ENCODE data around the gene YPEL3.
"Not testable (repeated sequence)": the region's sequence is repeated elsewhere in the genome, so short reads cannot be mapped to it uniquely, and the experiment has no call there.

YPEL3 gene

DNA sequence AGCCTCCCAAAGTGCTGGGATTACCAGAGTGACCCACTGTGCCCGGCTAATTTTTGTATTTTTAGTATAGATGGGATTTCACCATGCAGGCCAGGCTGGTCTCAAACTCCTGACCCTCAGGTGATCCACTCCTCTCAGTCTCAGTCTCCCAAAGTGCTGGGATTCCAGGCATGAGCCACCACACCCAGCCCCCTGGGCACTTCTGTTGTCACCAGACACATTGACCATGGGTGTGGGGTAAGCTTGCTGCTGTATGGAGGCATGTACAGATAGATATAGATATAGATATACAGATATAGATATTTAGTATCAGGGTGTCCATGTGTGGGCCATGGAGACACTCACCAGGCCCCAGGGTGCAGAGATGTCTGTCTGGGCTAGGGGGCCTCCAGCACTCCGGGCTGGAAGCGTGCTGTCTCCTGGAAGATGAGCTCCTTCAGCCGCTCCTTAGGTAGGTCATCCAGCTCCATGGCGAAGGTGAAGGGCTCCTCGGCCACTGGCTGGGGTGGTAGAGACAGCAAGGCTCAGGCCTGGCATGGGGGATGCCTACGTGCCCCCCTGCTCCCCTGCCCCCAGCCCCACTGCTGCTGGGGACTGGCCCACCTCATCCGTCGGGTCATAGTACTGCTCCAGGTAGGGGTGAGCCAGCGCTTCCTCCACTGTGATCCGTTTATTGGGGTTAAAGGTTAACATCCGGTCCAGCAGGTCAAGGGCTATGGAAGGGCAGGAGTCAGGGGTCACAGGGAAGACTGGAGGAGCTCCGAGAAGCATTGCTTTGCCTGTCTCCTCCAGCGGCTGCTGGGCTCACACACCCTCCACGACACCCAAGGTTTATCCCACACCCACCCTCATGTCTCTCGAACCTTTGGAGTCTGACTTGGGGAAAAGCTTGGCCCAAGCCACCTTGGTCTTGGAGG lies 20.5 kb upstream of the YPEL3 start:
- no peaks in the 10 kb centered on the region for H3K27me3 ChIP-seq (ENCODE audit: insufficient read depth, poor library complexity, severe bottlenecking)
- no peak overlapping the region for H3K27ac ChIP-seq (replicated peaks)
- TF ChIP-seq REST (IDR thresholded peaks at IDR 0.05; ENCODE audit: insufficient replicate concordance, low read depth), result no peak
- no peak for TF ChIP-seq POLR2AphosphoS5 (IDR thresholded peaks at IDR 0.05; ENCODE audit: low read depth)
- TF ChIP-seq, protein P1, sequence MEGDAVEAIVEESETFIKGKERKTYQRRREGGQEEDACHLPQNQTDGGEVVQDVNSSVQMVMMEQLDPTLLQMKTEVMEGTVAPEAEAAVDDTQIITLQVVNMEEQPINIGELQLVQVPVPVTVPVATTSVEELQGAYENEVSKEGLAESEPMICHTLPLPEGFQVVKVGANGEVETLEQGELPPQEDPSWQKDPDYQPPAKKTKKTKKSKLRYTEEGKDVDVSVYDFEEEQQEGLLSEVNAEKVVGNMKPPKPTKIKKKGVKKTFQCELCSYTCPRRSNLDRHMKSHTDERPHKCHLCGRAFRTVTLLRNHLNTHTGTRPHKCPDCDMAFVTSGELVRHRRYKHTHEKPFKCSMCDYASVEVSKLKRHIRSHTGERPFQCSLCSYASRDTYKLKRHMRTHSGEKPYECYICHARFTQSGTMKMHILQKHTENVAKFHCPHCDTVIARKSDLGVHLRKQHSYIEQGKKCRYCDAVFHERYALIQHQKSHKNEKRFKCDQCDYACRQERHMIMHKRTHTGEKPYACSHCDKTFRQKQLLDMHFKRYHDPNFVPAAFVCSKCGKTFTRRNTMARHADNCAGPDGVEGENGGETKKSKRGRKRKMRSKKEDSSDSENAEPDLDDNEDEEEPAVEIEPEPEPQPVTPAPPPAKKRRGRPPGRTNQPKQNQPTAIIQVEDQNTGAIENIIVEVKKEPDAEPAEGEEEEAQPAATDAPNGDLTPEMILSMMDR (IDR thresholded peaks at IDR 0.05; ENCODE audit: insufficient read depth, low read length), result no peak
- no peak for TF ChIP-seq SPI1 (IDR thresholded peaks at IDR 0.05; ENCODE audit: borderline replicate concordance, low read depth)
- TF ChIP-seq GABPA (IDR thresholded peaks at IDR 0.05; ENCODE audit: low read depth), result no peak
- H3K4me3 ChIP-seq (replicated peaks; ENCODE audit: insufficient read depth, low read length), result no peak overlapping the region
- DNase-seq (ENCODE audit: low read depth in 1 of 2, low spot score in 1 of 2), result no peak

DNA sequence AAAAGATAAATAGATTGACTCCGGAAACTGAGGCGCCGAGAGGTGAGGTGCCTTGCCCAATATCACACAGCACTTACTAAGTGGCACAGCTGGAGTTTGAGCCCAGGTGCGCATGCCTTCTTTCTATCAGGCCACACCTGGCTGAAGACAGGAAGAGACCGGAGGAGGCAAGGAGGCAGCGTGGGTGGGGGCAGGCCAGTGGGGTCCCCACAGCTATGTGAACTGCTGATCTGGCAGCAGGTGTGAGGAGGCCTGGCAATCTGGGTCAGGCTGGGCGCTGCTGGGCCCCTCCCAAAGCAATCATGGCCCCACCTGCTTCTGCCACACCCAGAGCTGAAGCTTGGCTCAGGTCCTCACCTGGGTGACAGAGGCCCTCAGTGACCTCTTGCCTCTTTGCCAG lies 19.2 kb upstream of the YPEL3 start:
- DNase-seq (ENCODE audit: low read depth in 1 of 2, low spot score in 1 of 2), result no peak
- H3K27ac ChIP-seq (replicated peaks), result no peak overlapping the region
- TF ChIP-seq GABPA (IDR thresholded peaks at IDR 0.05; ENCODE audit: low read depth) (no peak), POLR2AphosphoS5 (IDR thresholded peaks at IDR 0.05; ENCODE audit: low read depth) (no peak), SPI1 (IDR thresholded peaks at IDR 0.05; ENCODE audit: borderline replicate concordance, low read depth) (no peak), REST (IDR thresholded peaks at IDR 0.05; ENCODE audit: insufficient replicate concordance, low read depth) (no peak)
- TF ChIP-seq, protein P1 (IDR thresholded peaks at IDR 0.05; ENCODE audit: insufficient read depth, low read length), result no peak
- H3K4me3 ChIP-seq (replicated peaks; ENCODE audit: insufficient read depth, low read length), result no peak overlapping the region
- H3K27me3 ChIP-seq (ENCODE audit: insufficient read depth, poor library complexity, severe bottlenecking), result no peaks in the 10 kb centered on the region

GRCh38 chr16:30114833-30115232 lies 18.8 kb upstream of the YPEL3 start:
- not testable (repeated sequence) for H3K27me3 ChIP-seq (ENCODE audit: insufficient read depth, poor library complexity, severe bottlenecking); H3K4me3 ChIP-seq (replicated peaks; ENCODE audit: insufficient read depth, low read length); DNase-seq (ENCODE audit: low read depth in 1 of 2, low spot score in 1 of 2); H3K27ac ChIP-seq (replicated peaks)

DNA sequence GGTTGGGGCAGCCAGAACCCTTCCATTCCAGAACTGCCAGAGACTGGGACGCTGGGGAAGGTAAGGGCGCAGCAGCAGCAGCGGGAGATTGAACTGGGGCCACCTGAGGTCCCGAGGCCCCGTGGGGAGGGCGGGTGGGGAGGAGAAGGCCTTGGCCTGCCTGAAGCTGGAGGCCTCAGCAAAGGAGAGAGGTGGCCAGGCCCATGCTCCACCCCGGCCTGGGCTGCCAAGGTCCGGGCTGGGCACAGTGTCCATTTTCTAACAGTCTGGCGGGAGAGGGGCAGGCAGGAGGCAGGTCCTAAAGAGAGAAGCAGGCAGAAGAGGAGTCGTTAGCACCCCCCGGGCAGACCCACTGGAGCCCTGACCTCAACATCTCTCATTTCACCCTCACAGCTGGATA lies 18.4 kb upstream of the YPEL3 start:
- no peaks in the 10 kb centered on the region for H3K27me3 ChIP-seq (ENCODE audit: insufficient read depth, poor library complexity, severe bottlenecking)
- no peak overlapping the region for H3K4me3 ChIP-seq (replicated peaks; ENCODE audit: insufficient read depth, low read length)
- no peak for DNase-seq (ENCODE audit: low read depth in 1 of 2, low spot score in 1 of 2)
- TF ChIP-seq, protein P1 (IDR thresholded peaks at IDR 0.05; ENCODE audit: insufficient read depth, low read length), result no peak
- TF ChIP-seq POLR2AphosphoS5 (IDR thresholded peaks at IDR 0.05; ENCODE audit: low read depth), result no peak
- TF ChIP-seq REST (IDR thresholded peaks at IDR 0.05; ENCODE audit: insufficient replicate concordance, low read depth), result no peak
- H3K27ac ChIP-seq (replicated peaks), result no peak overlapping the region

Measured in HL-60 (cell line).